ENCODE data around the gene SRGAP2B.
"Not testable (repeated sequence)": the region's sequence is repeated elsewhere in the genome, so short reads cannot be mapped to it uniquely, and the experiment has no call there.

Gene SRGAP2B

DNA sequence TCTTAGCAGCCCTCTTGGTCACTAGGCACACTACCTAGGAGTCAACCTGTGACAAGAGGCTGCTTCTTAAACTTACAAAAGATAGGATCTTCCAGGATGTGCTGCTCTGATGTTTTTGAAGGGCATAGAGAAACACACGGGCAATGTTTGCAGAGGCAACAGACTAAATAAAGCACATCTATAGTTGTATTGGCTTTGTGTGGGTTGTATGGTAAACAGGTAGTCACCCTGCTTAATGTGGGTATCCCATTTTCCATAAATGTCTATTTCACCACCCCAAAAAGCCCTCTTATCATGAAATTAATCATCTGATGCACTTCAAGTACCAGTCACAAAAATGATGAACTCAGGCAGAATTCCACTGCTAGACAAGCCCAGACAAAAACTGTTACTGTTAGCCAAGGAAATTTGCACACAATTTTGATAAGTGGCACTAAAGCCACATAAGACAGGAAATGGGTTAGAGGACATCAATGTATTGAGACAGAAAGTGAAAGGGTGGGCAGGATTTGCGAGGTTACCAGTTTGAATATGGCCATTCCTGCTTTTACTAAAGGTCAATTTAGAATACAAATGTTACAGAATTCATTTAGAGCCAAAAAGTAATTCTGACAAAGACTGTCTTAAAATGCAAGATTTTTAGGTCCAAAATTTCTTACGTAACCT lies 205.5 kb downstream of the SRGAP2B start:
- not testable (repeated sequence) for DNase-seq (ENCODE audit: extremely low read depth, low read depth); H3K4me3 ChIP-seq (replicated peaks; ENCODE audit: low read depth, low read length)

DNA sequence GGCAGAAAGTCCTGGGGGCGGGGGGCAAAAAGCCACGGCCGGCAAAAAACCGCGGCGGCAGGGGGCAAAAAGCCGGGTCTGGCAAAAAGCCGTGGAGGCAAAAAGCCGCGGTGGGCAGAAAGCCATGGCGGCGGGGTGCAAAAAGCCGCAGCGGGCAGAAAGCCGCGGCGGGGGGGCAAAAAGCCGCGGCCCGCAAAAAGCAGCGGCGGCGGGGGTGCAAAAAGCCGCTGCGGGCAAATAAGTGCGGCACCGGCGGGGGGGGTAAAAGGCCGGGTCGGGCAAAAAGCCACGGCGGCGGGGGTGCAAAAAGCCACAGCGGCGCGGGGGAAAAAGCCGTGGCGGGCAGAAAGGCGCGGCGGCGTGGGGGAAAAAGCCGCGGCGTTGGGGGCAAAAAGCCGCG lies 212.1 kb downstream of the SRGAP2B start:
- peak overlapping the region; percentile 40 for H3K4me3 ChIP-seq (replicated peaks; ENCODE audit: low read depth, low read length)

DNA sequence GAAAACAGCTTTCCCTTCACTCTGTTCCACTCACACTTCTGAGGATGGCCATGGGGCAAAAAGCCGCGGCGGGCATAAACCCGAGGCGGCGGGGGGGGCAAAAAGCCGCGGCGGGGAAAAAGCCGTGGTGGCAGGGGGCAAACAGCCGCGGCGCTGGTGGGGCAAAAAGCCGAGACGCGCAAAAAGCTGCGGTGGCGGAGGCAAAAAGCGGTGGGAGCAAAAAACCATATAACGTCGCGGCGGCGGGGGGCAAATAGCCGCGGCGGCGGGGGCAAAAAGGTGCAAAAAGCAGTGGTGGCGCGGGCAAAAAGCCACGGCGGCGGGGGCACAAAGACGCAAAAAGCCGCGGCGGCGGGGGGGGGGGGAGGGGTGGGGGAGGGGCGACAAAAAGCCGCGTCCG lies 212.8 kb downstream of the SRGAP2B start:
- H3K4me3 ChIP-seq (replicated peaks; ENCODE audit: low read depth, low read length): 0 out of 2 replicates have a peak overlapping the region, but pooled peaks have one; percentile 15
- not testable (repeated sequence) for DNase-seq (ENCODE audit: extremely low read depth, low read depth)

More for the DNA sequence above, 212.1 kb downstream of the SRGAP2B start:
- not testable (repeated sequence) for DNase-seq (ENCODE audit: extremely low read depth, low read depth)

DNA sequence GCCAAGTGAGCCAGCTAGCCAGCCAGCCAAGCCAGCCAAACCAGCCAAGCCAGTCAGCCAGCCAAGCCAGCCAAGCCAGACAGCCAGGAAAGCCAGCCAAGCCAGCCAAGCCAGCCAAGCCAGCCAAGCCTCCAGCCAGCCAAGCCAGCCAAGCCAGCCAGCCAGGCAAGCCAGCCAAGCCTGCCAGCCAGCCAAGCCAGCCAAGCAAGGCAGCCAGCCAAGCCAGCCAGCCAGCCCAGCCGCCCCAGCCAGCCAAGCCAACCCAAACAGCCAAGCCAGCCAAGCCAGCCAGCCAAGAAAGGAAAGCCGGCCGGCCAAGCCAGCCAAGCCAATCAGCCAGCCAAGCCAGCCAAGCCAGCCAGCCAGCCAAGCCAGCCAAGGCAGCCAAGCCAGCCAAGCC lies 236.5 kb downstream of the SRGAP2B start:
- not testable (repeated sequence) for H3K4me3 ChIP-seq (replicated peaks; ENCODE audit: low read depth, low read length); DNase-seq (ENCODE audit: extremely low read depth, low read depth)
